DMS 273 (cell line): ENCODE results near the gene B3GALNT1.
A peak's percentile ranks its signal among the peaks of the same experiment; 100 is the strongest.

ENCODE experiments used
- DNase-seq: peaks from one replicate; lab custom pipeline; 2025; ENCODE audit not compliant: unreplicated experiment; lab: John Stamatoyannopoulos, UW

Gene B3GALNT1

DNA sequence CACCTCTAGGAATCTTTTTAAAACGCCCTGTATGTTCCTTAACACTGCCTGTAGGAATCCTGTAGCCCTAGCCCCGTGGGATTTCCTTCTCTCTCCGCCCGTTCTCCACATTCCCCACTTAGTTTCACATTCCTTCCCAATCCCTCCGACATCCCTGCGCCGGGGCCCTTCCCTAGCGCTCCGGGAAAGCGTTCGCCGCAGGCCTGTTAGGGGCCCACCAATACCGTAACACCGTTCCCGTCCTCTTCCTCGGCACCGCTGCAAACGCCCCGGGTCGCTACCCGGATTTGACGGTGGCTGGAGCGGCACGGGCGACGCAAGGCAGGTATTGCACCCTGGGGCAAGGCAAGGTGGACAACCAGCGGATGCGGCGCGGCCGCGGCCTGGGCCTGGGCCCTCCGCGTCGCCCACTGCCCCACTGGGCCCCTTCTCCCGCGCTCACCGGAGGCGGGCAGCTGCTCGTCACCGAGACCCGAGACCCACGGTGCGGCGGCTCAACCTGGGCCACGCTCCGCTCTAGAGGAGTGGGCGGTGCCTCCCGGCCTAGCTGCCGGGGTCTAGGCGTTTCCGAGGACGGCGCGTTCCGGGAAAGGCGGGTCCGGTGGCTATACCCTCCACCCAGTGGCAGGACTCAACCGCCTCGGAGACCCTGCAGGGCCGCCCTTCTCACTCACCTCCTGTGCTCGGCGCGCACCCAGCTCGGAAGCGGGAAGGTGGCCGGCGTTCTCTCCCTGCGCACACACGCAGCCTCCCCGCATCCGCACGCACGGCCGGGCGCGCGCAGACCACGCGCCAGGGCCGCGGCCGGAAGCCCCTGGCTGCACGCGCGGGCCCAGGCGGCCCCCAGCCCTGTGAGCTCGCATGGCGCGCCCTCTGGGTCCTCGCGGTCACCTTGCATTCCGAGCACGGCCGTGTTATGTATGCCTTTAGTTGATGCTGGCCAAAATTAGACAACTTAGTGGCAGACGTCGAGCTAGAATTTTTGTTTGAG is at the start of gene B3GALNT1:
Gene B3GALNT1, minus strand, starts transcription at position 789 of the 991 bp plus-strand sequence. CDS start 18,595 bp downstream, outside the sequence.
- DNase-seq = peak; percentile 94

DNA sequence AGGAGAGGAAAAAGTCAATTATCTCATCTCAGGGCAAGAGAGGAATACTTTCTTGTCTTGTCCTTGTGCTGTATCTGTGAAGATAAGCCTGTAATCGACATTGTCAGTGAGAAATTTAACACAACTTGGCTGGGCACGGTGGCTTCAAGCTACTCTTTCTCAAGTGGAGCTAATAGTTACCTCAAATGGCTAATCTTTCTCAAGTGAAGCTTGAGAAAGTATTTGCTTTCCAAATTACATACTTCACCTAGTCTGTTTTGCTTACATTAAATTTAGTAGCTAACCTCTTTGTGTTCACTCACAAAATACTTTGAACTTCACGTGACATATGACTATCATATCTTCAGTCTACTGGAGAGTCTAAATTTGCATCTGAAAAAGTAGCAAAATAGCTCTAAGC is 48.3 kb upstream of the B3GALNT1 start:
- DNase-seq = no peak

DNA sequence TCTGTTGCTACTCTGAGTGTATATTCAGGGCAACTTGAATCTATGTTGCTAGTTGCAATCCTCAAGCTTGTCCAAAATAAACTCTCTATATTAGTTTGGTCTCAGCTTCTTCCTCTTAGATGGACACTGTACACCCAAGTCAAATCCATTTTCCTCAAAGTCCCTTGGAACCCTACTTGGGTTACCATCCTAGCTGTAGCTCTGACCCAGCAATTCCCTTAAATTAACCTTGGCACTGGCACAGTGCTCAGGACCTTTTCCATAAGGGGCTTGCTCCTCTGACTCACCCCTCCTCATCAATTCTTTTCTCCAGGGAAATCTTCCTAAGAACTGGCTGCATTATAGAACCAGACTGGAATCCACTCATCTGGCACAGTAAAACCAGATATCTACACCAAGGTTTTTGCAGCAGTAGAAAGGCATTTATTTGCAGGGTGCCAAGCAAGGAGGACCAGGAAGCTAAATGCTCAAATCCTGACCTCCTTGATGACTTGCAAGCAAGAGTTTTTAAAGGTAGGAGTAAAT is 44.9 kb upstream of the B3GALNT1 start:
- DNase-seq = no peak

DNA sequence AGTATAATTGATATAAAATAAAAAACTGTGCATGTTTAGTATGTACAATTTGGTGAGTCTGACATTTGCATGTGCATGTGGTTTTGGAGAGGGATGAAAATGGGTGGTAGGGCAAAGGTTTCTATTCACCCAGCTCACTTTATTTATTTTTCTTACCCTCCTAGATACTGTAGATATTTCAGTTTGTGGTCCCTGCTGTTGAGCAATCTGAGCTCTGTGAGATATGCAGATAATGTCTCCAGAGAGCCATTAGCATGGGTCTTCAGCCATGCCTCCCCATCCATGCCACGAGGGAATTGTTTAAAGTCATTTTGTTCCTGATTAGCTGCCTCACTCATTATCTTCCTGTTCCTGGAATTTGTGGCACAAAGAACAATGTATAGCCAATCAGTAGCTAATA is 44.4 kb upstream of the B3GALNT1 start:
- peak; percentile 16 for DNase-seq

- no peak for DNase-seq
Measured at GRCh38 chr3:161148832-161149475, 43.8 kb upstream of the B3GALNT1 start.

DNA sequence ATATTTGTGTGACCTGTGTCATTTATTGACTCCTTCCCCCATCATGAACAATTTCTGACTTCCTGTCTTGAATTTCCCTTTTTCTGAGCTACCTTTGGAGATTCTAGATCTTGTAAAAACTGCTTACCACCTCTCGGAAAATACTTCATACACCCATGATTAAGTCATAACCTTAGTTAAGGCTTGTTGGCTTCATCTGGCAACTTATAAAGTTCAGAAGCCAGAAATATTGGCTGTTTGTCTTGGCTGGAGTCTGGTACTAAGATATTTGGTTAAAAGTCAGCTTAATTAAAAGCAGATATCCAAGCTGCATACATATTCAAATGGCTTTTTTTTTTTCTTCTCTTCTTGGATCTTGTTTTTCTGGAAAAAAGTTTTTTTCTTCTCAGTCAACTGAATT is 37.3 kb upstream of the B3GALNT1 start:
- DNase-seq = no peak

- DNase-seq = no peak
Measured at GRCh38 chr3:161139686-161140085, 34.5 kb upstream of the B3GALNT1 start.

GRCh38 chr3:161137260-161137659 is 32.1 kb upstream of the B3GALNT1 start:
- no peak for DNase-seq

DNA sequence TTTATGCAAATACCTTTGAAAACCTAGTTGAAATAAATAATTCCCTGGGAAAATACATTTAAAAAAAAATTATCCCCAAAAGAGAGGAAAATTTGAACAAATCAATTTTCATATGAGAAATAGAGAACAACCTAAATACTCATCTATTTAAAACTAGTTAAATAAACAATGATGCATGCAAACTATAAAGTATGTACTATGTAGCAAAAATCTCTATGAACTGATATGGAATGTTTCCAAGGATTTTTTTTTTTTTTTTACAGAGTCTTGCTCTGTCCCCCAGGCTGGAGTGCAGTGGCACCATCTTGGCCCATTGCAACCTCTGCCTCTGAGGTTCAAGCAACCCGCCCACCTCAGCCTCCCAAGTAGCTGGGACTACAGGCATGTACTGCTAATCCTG is 27.2 kb upstream of the B3GALNT1 start:
- no peak for DNase-seq

GRCh38 chr3:161126495-161126894 is 21.3 kb upstream of the B3GALNT1 start:
- DNase-seq = no peak

- no peak for DNase-seq
Measured at GRCh38 chr3:161117646-161118045, 12.5 kb upstream of the B3GALNT1 start.

DNA sequence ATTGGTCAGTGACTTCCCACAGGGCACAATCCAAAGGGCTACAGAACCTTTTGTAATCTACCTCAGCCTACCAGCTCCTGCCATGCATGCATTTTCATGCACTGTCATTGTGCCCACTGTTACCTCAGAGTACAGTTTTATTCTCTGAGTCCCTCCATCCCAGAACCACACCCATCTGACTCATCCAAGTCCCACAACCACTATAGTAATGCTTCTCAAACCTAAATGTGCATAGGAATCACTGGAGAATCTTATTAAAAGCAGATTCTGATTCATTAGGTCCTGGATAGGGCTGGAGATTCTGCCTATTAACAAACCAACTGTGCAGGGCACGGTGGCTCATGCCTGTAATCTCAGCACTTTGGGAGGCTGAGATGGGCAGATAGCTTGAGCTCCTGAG is 3.7 kb upstream of the B3GALNT1 start:
- no peak for DNase-seq

- DNase-seq = no peak
Measured at GRCh38 chr3:161107311-161107710, 2.2 kb upstream of the B3GALNT1 start.

- no peak for DNase-seq
Measured at GRCh38 chr3:161103776-161104385, 1.3 kb downstream of the B3GALNT1 start.

DNA sequence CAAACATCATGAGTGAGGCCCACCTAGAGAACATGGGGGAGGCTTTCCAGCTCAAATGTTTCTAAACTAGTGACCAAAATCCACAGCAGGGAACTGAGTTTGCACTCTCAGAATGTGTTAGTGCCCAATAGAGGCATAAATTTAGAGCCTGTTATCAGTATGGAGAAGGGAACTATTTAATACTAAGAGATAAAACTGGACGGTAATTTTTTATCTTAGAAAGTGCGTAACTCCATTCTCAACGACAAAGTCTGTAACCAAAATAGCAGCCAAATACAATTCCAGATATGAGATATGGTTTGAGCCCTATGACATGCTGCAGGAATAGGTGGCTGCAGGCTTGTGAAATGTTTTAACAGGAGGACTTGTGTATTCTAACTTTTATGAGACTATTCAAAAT is 3.5 kb downstream of the B3GALNT1 start:
- DNase-seq = no peak

GRCh38 chr3:161100994-161101393 is 4.2 kb downstream of the B3GALNT1 start:
- DNase-seq = no peak

- peak; percentile 71 for DNase-seq
Measured at GRCh38 chr3:161096771-161097367, 8.3 kb downstream of the B3GALNT1 start.

DNA sequence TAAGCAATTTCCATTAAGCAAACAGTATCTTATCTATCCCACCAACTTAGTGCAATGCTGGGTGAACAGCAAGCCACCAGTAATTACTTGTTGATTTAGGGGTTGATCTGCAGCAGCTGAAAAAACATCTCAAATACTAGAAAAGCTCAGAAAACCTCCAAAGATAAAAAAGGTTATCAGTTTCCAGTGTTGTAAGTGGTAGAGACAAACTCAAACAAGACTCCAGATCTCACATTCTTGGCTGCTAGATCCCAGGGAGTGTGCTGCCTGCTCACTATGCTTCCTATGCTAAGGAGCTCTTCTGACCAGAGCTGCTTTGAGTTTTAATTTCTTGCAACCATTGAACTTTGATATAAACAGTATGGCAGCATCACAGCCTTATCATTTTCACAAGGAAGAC is 11.3 kb downstream of the B3GALNT1 start:
- DNase-seq = no peak

- no peak for DNase-seq
Measured at GRCh38 chr3:161084277-161084676, 20.9 kb downstream of the B3GALNT1 start.

GRCh38 chr3:161083131-161083530 is 22.0 kb downstream of the B3GALNT1 start:
- DNase-seq = no peak

DNA sequence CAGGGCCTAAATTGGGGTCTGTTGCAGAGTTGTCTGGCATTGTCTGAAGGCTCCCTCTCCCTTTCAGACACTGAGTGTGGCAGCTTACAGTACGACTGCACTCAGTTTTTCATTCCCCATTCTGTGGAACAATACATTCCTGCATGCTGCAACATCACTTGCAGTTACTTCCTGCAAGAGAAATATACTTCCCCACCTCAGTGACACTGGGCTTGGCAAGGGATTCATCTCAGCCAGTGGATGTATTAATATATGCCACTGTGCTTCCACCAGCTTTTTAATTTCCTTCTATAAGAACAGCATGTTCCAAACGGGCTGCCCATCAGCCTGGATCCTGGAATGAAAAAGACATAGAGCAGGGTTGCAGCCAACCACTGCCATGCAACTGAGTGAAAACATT is 23.1 kb downstream of the B3GALNT1 start:
- no peak for DNase-seq
